Endodermal cell (in vitro differentiated cells): Measurements from ENCODE around the gene CNTN4. TPM values are rescaled to one million over a fixed set of nuclear protein-coding genes. Genes with fewer than 3 reads are reported as not detected.

Experiments
- DNase-seq: peaks from one replicate; pipeline ENCODE4 v3.0.0-alpha.2; 2017
- H3K27ac ChIP-seq: 2 replicates; pipeline ENCODE4 v1.5.1; 2013; ENCODE audit warnings: mild to moderate bottlenecking, low read depth, low read length, moderate library complexity
- H3K27me3 ChIP-seq: 2 replicates; pipeline ENCODE4 v1.6.1; 2013; ENCODE audit warnings: mild to moderate bottlenecking, low read length, moderate library complexity; ENCODE audit not compliant: insufficient read depth, control insufficient read depth, poor library complexity, severe bottlenecking
- H3K36me3 ChIP-seq: 2 replicates; pipeline ENCODE4 v1.7.0; 2013; ENCODE audit warnings: mild to moderate bottlenecking, low read length, moderate library complexity; ENCODE audit not compliant: control insufficient read depth, insufficient read depth
- H3K4me1 ChIP-seq: one replicate; pipeline ENCODE4 v1.7.0; 2013; ENCODE audit warnings: low read length; ENCODE audit not compliant: control insufficient read depth, insufficient read depth
- H3K4me3 ChIP-seq: 2 replicates; pipeline ENCODE4 v1.5.1; 2013; ENCODE audit warnings: mild to moderate bottlenecking, low read length, moderate library complexity
- H3K9ac ChIP-seq: 2 replicates; pipeline ENCODE4 v1.6.1; 2013; ENCODE audit warnings: mild to moderate bottlenecking, low read length, moderate library complexity; ENCODE audit not compliant: poor library complexity, severe bottlenecking; ENCODE audit errors: extremely low read depth
- H3K9me3 ChIP-seq: 2 replicates; pipeline ENCODE4 v1.6.1; 2013; ENCODE audit warnings: mild to moderate bottlenecking, low read length, moderate library complexity; ENCODE audit not compliant: control insufficient read depth
- H3K27ac Mint-ChIP-seq: 2 replicates; pipeline ENCODE4 v1.8.0; 2020; ENCODE audit warnings: mixed read lengths
- H3K27me3 Mint-ChIP-seq: 2 replicates; pipeline ENCODE4 v1.8.0; 2021; ENCODE audit warnings: mild to moderate bottlenecking, mixed read lengths; ENCODE audit not compliant: insufficient read depth
- H3K36me3 Mint-ChIP-seq: 2 replicates; pipeline ENCODE4 v1.8.0; 2020; ENCODE audit warnings: low read depth, mixed read lengths
- H3K4me1 Mint-ChIP-seq: 2 replicates; pipeline ENCODE4 v1.8.0; 2020; ENCODE audit warnings: mixed read lengths
- H3K4me3 Mint-ChIP-seq: 2 replicates; pipeline ENCODE4 v1.8.0; 2020; ENCODE audit warnings: mild to moderate bottlenecking, moderate library complexity, mixed read lengths
- H3K9me3 Mint-ChIP-seq: 2 replicates; pipeline ENCODE4 v1.8.0; 2020; ENCODE audit warnings: mild to moderate bottlenecking, mixed read lengths
- CTCF ChIP-seq: fragments of 200-600 bp; sonication (generic); conservative IDR thresholded peaks from 2 replicates; pipeline ENCODE4 v1.5.0; 2021; ENCODE audit warnings: antibody characterized with exemption, mild to moderate bottlenecking
- WGBS, 2 experiments: methylation state at CpG; one replicate each; pipeline versions ENCODE4 v1.1.5 to v1.1.7; 2013; ENCODE audit warnings: missing lambda C conversion rate in 2 of 2, mixed read lengths in 1 of 2; ENCODE audit not compliant: insufficient coverage in 1 of 2, insufficient read length in 1 of 2; 5-methylcytosine and 5-hydroxymethylcytosine counted together
- total RNA-seq, 2 donors: library from RNA; stranded (reverse); fragmentation: NEBNext Ultra II Directional in 1 of 2; extraction: Animal tissue kit (Norgen Biotek cat#: 25700) in 1 of 2; gene quantifications; 2 replicates in 1 of 2; 3 replicates in 1 of 2; pipeline ENCODE4 v1.2.1, GENCODE V29; 2021

CNTN4 gene
- total RNA-seq, 2 donors from 2014 or later: 10.8 to 11.1 TPM

DNA sequence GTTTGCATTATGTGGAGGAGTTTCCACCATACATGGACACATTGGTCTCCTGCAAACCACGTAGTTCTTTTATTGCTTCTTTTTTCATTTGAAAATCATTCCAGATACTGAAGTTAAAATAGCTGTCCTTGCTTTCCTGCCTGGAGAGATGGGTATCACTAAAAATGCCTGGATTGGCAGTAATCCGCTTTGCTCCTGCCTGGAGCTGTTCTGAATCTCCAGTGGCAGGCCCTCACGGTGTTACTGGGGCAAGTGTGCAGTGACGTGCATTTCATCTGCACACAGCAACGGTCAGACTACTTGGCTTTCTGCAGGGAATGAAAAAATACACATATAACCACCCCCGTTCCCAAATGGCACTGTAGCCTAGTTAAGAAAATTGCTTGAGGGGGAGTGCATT is 738.6 kb downstream of the CNTN4 start:
- Histone ChIP-seq H3K27ac (no peak overlapping the region), H3K27me3 (no peaks in the 10 kb centered on the region), H3K9me3 (no peaks in the 10 kb centered on the region), H3K36me3 (no peaks in the 10 kb centered on the region), H3K9ac (no peak overlapping the region), H3K4me3 (no peak overlapping the region), H3K4me1 (no peaks in the 10 kb centered on the region)
- H3K9me3 Mint-ChIP-seq: no peaks in the 10 kb centered on the region
- WGBS, 2 experiments: 90 to 100% methylated on average over 2 to 6 of the region's 6 CpGs
- H3K4me3 Mint-ChIP-seq: no peak overlapping the region
- DNase-seq: no peak
- no peak overlapping the region for H3K27ac Mint-ChIP-seq
- TF ChIP-seq CTCF: no peak
- no peaks in the 10 kb centered on the region for H3K27me3 Mint-ChIP-seq
- no peaks in the 10 kb centered on the region for H3K36me3 Mint-ChIP-seq
- peaks cover 2% of the 10 kb centered on the region for H3K4me1 Mint-ChIP-seq

- no peak overlapping the region for H3K4me3 Mint-ChIP-seq
- H3K9me3 Mint-ChIP-seq: no peaks in the 10 kb centered on the region
Measured at GRCh38 chr3:2837910-2838309, 739.2 kb downstream of the CNTN4 start.

GRCh38 chr3:2838546-2839157 is 740.0 kb downstream of the CNTN4 start:
- Mint-ChIP-seq H3K4me1 (peaks cover 2% of the 10 kb centered on the region), H3K27ac (no peak overlapping the region), H3K4me3 (no peak overlapping the region), H3K36me3 (no peaks in the 10 kb centered on the region), H3K27me3 (no peaks in the 10 kb centered on the region), H3K9me3 (no peaks in the 10 kb centered on the region)
- Histone ChIP-seq H3K36me3 (no peaks in the 10 kb centered on the region), H3K9ac (no peak overlapping the region), H3K27me3 (no peaks in the 10 kb centered on the region), H3K27ac (no peak overlapping the region), H3K9me3 (no peaks in the 10 kb centered on the region), H3K4me3 (no peak overlapping the region), H3K4me1 (no peaks in the 10 kb centered on the region)
- 93 to 96% methylated on average over 5 to 6 of the region's 6 CpGs for WGBS, 2 experiments
- no peak for TF ChIP-seq CTCF
- no peak for DNase-seq

More at GRCh38 chr3:2837910-2838309, 739.2 kb downstream of the CNTN4 start:
- H3K4me3 ChIP-seq: no peak overlapping the region
- WGBS, 2 experiments: 93 to 94% methylated on average over 2 to 4 of the region's 4 CpGs
- H3K27ac Mint-ChIP-seq: no peak overlapping the region
- no peaks in the 10 kb centered on the region for H3K36me3 ChIP-seq
- no peak for DNase-seq
- no peaks in the 10 kb centered on the region for H3K27me3 Mint-ChIP-seq
- no peak for TF ChIP-seq CTCF
- no peaks in the 10 kb centered on the region for H3K9me3 ChIP-seq
- no peak overlapping the region for H3K9ac ChIP-seq
- H3K27me3 ChIP-seq: no peaks in the 10 kb centered on the region
- no peak overlapping the region for H3K27ac ChIP-seq
- H3K4me1 ChIP-seq: no peaks in the 10 kb centered on the region
- peaks cover 2% of the 10 kb centered on the region for H3K4me1 Mint-ChIP-seq
- H3K36me3 Mint-ChIP-seq: no peaks in the 10 kb centered on the region
